Testis (tissue), 3 donors: ENCODE results near the gene CPNE1. TPM values are rescaled to one million over a fixed set of nuclear protein-coding genes. Genes with fewer than 3 reads are reported as not detected.

Source experiments
- DNase-seq: peaks from one replicate; pipeline ENCODE4 v3.0.0-alpha.2; 2019
- H3K27ac ChIP-seq, 2 donors: fragments of 200-600 bp; sonication (generic); one replicate each; pipeline ENCODE4 v1.5.1; 2019
- H3K27me3 ChIP-seq: fragments of 200-600 bp; sonication (generic); one replicate; pipeline ENCODE4 v1.5.1; 2019
- H3K36me3 ChIP-seq: fragments of 200-600 bp; sonication (generic); one replicate; pipeline ENCODE4 v1.5.1; 2017; ENCODE audit warnings: low read depth; ENCODE audit errors: missing control alignments
- H3K4me1 ChIP-seq: fragments of 200-600 bp; sonication (generic); one replicate; pipeline ENCODE4 v1.5.1; 2019
- H3K4me3 ChIP-seq, 2 donors: fragments of 200-600 bp; sonication (generic); one replicate each; pipeline ENCODE4 v1.5.1; 2017 to 2019
- H3K9me3 ChIP-seq: fragments of 200-600 bp; sonication (generic); one replicate; pipeline ENCODE4 v1.5.1; 2017
- POLR2A ChIP-seq: fragments of 450-650 bp; IDR thresholded peaks from one replicate; pipeline ENCODE4 v1.6.1; 2017; ENCODE audit warnings: antibody characterized with exemption, mild to moderate bottlenecking, moderate library complexity
- WGBS, 2 donors: methylation state at CpG; one replicate each; pipeline ENCODE4 v1.1.5; 2018; 5-methylcytosine and 5-hydroxymethylcytosine counted together
- intact Hi-C: fragments of 100-400 bp; cut with DNase I; formaldehyde crosslinking; loops from one replicate; pipeline ENCODE4 v1.15.1; 2023; ENCODE audit warnings: low total_unique reads
- polyA plus RNA-seq: library from polyadenylated mRNA; stranded (reverse); fragments of 350-450 nt; fragmentation: Illumina TruSeq; extraction: RNeasy Lipid Tissue Mini Kit (QIAGEN cat#74804); gene quantifications from one replicate; pipeline ENCODE4 v1.2.3, GENCODE V29; 2014; ENCODE audit warnings: low read depth, low replicate concordance; ENCODE audit not compliant: insufficient read depth
- total RNA-seq, 2 donors: library from RNA; depleted of rRNA; stranded (reverse); fragments of >200 nt; gene quantifications; one replicate each; pipeline ENCODE4 v1.2.3, GENCODE V29; 2016
- TF ChIP-seq, protein P1 (sequence below), 3 experiments: fragments of 450-650 bp in 2 of 3; fragments of 200-600 bp in 1 of 3; sonication (generic) in 1 of 3; IDR thresholded peaks; one replicate each; pipeline ENCODE4 v1.5.1; 2016 to 2019; ENCODE audit warnings: antibody characterized with exemption in 3 of 3, mild to moderate bottlenecking in 2 of 3, moderate library complexity in 1 of 3

The CPNE1 gene
- total and polyA plus RNA-seq, 3 donors from 2014 or later: 60.6 to 105 (median 103) TPM

DNA sequence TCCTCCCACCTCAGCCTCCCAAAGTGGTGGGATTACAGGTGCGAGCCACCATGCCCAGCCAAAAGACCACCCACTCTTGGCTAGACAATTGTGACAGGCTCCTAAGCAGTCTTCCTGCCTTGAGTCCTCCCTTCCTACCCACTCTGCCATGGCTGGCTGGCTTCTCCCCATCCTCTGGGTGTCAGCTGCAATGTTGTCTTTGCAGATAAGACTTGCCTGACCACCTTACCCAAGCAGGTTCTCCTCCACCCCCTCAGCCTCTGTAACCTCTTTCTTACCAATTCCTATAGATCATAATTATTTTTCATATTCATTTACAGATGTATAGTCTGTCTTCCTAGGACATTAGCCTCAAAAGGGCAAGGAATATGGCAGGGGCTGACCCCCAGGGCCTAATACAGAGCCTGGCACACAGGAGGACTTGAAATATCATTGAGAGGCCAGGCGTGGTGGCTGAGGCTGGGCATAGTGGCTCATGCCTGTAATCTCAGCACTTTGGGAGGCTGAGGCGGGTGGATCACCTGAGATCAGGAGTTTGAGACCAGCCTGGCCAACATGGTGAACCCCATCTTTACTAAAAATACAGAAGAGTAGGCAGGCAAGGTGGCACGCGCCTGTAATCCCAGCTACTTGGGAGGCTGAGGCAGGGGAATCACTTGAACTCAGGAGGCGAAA is 77.8 kb downstream of the CPNE1 start:
- 89 to 95% methylated on average over 6 of the region's 6 CpGs for WGBS, 2 donors
- intact Hi-C loops: no loop called here

DNA sequence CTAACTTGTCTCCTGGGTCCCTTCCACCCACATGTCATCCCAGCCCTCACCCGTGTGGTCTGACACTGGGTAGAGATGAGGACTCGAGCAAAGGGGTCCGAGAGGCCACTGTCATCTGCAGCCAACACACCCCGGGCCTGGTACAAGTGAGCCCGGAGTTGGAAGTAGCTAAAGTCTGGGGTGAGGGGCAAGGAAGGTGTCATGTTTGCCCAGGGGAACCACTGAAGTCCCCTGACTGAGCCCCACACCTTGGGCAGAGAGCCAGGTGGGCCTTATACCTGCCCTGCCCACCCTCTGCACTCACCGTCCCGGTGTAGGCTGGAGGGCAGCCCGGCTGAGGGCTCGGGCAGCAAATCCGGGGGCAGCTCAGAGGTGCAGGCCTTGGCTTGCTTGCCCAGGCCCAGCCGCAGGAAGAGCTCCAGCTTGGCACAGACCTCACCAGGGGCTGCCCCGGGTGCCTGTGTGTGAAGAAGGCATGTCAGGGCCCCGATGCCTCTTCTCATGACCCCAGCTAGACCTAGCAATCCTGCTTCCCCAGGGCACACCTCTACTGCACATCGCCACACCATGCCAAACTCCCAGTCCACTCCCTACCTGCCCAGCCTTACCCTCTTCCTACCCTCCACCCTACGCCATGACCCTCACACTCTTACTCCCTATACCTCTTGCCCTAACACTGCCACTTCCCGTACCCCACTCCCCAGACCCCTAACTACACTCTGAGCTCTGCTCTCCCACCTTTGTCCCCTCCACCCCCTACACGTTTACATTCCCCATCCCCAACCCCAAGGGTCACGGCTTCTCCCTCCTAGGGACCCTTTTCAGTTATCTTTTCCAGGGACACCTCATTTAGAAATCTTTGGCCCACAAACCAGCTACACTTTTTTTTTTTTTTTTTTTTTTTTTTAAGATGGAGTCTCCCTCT is 80.8 kb downstream of the CPNE1 start:
- WGBS, 2 donors: 93 to 95% methylated on average over 7 to 18 of the region's 18 CpGs
- intact Hi-C loops: no loop called here
- Histone ChIP-seq H3K27me3 (no peaks in the 10 kb centered on the region), H3K4me1 (no peaks in the 10 kb centered on the region), H3K9me3 (no peaks in the 10 kb centered on the region), H3K27ac (no peak overlapping the region), H3K4me3 (no peak overlapping the region), H3K36me3 (no peaks in the 10 kb centered on the region)
- TF ChIP-seq, protein P1, sequence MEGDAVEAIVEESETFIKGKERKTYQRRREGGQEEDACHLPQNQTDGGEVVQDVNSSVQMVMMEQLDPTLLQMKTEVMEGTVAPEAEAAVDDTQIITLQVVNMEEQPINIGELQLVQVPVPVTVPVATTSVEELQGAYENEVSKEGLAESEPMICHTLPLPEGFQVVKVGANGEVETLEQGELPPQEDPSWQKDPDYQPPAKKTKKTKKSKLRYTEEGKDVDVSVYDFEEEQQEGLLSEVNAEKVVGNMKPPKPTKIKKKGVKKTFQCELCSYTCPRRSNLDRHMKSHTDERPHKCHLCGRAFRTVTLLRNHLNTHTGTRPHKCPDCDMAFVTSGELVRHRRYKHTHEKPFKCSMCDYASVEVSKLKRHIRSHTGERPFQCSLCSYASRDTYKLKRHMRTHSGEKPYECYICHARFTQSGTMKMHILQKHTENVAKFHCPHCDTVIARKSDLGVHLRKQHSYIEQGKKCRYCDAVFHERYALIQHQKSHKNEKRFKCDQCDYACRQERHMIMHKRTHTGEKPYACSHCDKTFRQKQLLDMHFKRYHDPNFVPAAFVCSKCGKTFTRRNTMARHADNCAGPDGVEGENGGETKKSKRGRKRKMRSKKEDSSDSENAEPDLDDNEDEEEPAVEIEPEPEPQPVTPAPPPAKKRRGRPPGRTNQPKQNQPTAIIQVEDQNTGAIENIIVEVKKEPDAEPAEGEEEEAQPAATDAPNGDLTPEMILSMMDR (IDR thresholded peaks at IDR 0.05): no peak
- no peak for TF ChIP-seq POLR2A
- no peak for DNase-seq

More for the DNA sequence above, 77.8 kb downstream of the CPNE1 start:
- Histone ChIP-seq H3K27me3 (no peaks in the 10 kb centered on the region), H3K36me3 (no peaks in the 10 kb centered on the region), H3K4me1 (no peaks in the 10 kb centered on the region), H3K9me3 (no peaks in the 10 kb centered on the region), H3K4me3 (no peak overlapping the region), H3K27ac (no peak overlapping the region)
- TF ChIP-seq, protein P1 (IDR thresholded peaks at IDR 0.05): no peak
- TF ChIP-seq POLR2A: no peak
- DNase-seq: no peak

DNA sequence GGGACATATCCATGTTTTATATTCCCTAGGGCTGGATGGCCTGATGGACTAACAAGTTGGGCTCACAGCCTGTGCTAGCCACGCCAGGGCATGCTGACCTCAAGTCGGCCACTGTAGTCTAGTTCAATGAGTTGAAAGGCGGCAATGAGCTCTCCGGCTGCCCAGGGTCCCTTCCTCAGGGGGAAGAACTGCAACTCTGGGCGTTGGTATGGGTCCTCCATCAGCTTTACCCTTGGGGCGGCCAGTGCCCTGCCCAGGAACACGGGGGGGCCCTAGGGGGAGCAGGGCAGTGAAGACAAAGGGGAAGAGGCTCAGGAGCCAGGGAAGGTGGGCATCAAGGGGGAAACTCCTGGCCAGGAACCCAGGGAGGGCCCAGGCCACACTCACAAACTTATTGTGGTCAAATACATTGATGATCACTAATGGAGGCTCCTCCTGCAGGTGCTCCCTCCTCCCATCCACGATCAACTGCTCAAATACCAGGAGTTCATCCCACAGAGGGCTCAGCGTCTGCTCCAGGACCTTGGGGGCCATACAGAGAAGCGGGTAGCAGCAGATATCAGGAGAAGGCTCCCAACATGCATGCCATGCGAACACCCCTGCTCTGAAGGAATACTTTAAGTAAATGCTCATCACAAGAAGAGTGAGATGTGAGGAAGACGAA is 81.8 kb downstream of the CPNE1 start:
- H3K4me3 ChIP-seq: no peak overlapping the region

DNA sequence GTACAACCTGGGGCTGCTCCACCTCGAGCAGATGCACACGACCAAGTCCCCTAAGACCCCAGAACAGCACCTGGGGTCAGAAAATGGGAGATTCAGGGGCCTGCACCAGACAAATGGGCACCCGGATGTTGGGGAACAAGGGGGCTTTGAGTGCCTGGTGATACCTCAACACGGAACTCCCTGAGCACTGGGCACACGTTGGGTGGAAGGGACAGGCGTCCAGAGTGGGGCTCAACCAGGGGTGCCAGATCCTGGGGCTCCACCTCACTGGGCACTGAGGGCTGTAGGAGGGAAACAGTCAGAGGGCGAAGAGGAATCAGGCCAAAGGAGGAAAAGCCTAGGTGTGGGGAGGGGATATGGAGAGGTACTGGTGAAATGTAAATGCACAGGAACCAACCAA is 82.6 kb downstream of the CPNE1 start:
- WGBS, 2 donors: 93 to 98% methylated on average over 5 to 7 of the region's 7 CpGs
- Histone ChIP-seq H3K9me3 (no peaks in the 10 kb centered on the region), H3K4me3 (no peak overlapping the region), H3K27ac (no peak overlapping the region), H3K27me3 (no peaks in the 10 kb centered on the region), H3K36me3 (no peaks in the 10 kb centered on the region), H3K4me1 (no peaks in the 10 kb centered on the region)
- DNase-seq: no peak
- intact Hi-C loops: no loop called here
- no peak for TF ChIP-seq POLR2A
- TF ChIP-seq, protein P1 (IDR thresholded peaks at IDR 0.05): no peak

More for the DNA sequence above, 81.8 kb downstream of the CPNE1 start:
- WGBS, 2 donors: 81 to 84% methylated on average over 8 to 12 of the region's 12 CpGs
- H3K27me3 ChIP-seq: no peaks in the 10 kb centered on the region
- H3K4me1 ChIP-seq: no peaks in the 10 kb centered on the region
- H3K9me3 ChIP-seq: no peaks in the 10 kb centered on the region
- H3K36me3 ChIP-seq: no peaks in the 10 kb centered on the region
- TF ChIP-seq, protein P1 (IDR thresholded peaks at IDR 0.05): no peak
- TF ChIP-seq POLR2A: no peak
- intact Hi-C loops: no loop called here
- H3K27ac ChIP-seq: no peak overlapping the region
- DNase-seq: no peak
